Renal cortex interstitium (tissue), 11 donors: ENCODE results near the gene ACSBG1. TPM values are rescaled to one million over a fixed set of nuclear protein-coding genes. Genes with fewer than 3 reads are reported as not detected.

Source experiments
- DNase-seq, 11 donors: peaks; one replicate each; pipeline ENCODE4 v3.0.0-alpha.2; 2013; ENCODE audit warnings: low read depth in 9 of 11, low spot score in 4 of 11; ENCODE audit errors: extremely low read depth in 1 of 11
- polyA plus RNA-seq, 3 donors: library from polyadenylated mRNA; unstranded; fragments of 120-200 nt; gene quantifications; one replicate each; pipeline ENCODE4 v1.2.1, GENCODE V29; 2013; ENCODE audit not compliant: insufficient read length in 3 of 3

The ACSBG1 gene
- polyA plus RNA-seq, 3 donors = 1.1 to 1.7 (median 1.5) TPM

- DNase-seq = no peak
Measured at GRCh38 chr15:78149805-78150751, 84.3 kb downstream of the ACSBG1 start.

GRCh38 chr15:78149068-78149804, 85.1 kb downstream of the ACSBG1 start, which contains the start of gene IDH3A:
TSS of gene IDH3A (plus strand) at chr15:78149362. CDS start at chr15:78149404, 42 bp downstream.
- DNase-seq = peak; percentile 93 to 99 (median 97)

- DNase-seq = no peak
Measured at GRCh38 chr15:78148392-78149067, 85.8 kb downstream of the ACSBG1 start.

- DNase-seq = no peak
Measured at GRCh38 chr15:78147566-78147965, 86.8 kb downstream of the ACSBG1 start.

- no peak for DNase-seq
Measured at GRCh38 chr15:78146425-78147154, 87.8 kb downstream of the ACSBG1 start.

- no peak for DNase-seq
Measured at GRCh38 chr15:78142332-78142731, 92.0 kb downstream of the ACSBG1 start.

- DNase-seq = no peak
Measured at GRCh38 chr15:78140292-78140691, 94.1 kb downstream of the ACSBG1 start.

- DNase-seq = no peak
Measured at GRCh38 chr15:78139578-78139977, 94.8 kb downstream of the ACSBG1 start.

GRCh38 chr15:78133801-78134200, 100.6 kb downstream of the ACSBG1 start:
- DNase-seq = no peak

GRCh38 chr15:78131295-78132061, 102.9 kb downstream of the ACSBG1 start, which contains the start of gene CIB2:
TSS of gene CIB2 (minus strand) at chr15:78131445. CDS start at chr15:78131215, 230 bp downstream.
- DNase-seq = peak; percentile 54 to 85 (median 74)

GRCh38 chr15:78130466-78131294, 103.7 kb downstream of the ACSBG1 start:
- DNase-seq = no peak

- DNase-seq = no peak
Measured at GRCh38 chr15:78129751-78130287, 104.5 kb downstream of the ACSBG1 start.

GRCh38 chr15:78129077-78129750, 105.2 kb downstream of the ACSBG1 start:
- DNase-seq = no peak

- DNase-seq = no peak
Measured at GRCh38 chr15:78127882-78128281, 106.5 kb downstream of the ACSBG1 start.

GRCh38 chr15:78125267-78125666, 109.1 kb downstream of the ACSBG1 start:
- no peak for DNase-seq

- DNase-seq = no peak
Measured at GRCh38 chr15:78120523-78120922, 113.8 kb downstream of the ACSBG1 start.
